ENCODE measurements around the gene HCRT. TPM values are rescaled to one million over a fixed set of nuclear protein-coding genes. Genes with fewer than 3 reads are reported as not detected.

The HCRT gene
- polyA plus RNA-seq, 6 donors from 2014 or later: not detected

DNA sequence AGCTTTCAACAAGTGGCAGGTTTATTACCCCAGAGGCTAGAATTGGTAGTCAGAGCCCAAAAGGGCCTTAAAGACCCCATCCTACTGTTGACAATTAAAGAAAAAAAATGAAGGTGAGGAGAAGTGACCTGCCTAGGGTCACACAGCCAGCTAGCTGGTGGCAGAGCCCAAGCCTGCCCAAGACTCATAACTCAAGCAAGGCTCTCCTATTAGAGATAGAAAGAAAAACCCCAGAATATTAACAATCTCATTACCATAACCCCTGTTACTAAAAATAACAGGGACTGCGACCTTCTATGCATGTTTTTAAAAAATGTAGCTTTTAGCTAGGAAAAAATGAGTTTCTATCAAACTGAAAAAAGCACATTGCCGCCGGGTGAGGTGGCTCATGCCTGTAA lies 48.6 kb downstream of the HCRT start:
- ATAC-seq (ENCODE audit: low read depth in 2 of 2): no peak
- Mint-ChIP-seq H3K27me3 (no peaks in the 10 kb centered on the region), H3K27ac (peak overlapping the region in 4 of 6 donors; percentile 63 to 93 (median 84)), H3K4me1 (peaks cover 55 to 88% (median 76%) of the 10 kb centered on the region in 3 donors), H3K36me3 (peaks cover 0 to 5% of the 10 kb centered on the region in 2 donors), H3K4me3 (peak overlapping the region in 2 of 8 donors; percentile 47 to 58), H3K9me3 (no peaks in the 10 kb centered on the region)
- no peak for DNase-seq

DNA sequence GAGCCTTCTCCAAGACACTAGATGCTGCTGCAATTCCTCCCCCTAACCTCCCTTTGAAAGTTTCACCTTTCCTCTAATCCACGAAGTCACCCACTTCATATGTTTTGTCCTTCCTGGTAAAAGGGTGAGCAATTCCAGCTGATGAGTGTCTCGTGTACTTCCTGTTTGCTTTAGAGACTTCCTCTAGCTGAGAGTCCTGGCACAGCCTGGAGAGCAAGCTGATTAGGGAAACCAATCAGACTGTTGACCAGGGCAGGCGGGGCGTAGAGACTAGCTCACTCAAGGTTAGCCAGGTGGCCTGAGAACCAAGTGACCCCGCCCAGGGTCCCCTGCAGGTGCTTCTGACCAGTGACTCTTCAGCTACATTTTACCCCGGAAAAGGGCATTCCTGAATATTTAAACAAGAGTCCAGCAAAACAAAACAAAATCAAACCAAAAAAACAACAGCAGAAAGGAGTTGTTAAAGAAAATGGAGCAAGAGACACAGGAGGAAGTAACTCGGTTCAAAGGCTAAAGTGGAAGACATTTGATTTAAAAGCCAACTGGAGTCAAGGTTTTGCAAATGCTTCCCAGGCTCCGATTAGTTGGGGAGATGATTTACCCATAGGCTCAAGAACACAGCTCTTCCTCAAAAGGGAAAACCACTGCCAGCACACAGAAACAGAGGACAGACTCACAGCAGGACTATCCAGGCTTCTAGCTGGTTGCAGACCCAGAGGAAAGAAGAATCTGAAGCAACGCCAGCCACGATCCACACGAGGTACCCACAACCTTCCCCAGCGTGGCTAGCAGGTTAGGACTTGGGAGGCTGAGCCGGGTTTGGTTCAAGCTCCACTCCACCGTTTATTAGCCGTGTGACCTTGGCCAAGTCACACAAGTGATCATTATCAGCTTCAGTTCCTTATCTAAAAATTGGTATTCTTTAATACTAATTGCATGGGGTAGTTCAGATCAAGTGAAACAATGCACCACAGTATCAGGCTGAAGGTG lies 49.3 kb downstream of the HCRT start:
- H3K27ac Mint-ChIP-seq: peak overlapping the region; percentile 58 to 97 (median 88)
- DNase-seq (no peak), ATAC-seq (ENCODE audit: low read depth in 2 of 2) (no peak)
- H3K9me3 Mint-ChIP-seq: no peaks in the 10 kb centered on the region
- peak overlapping the region in 6 of 8 donors; percentile 18 to 71 (median 57) for H3K4me3 Mint-ChIP-seq
- H3K4me1 Mint-ChIP-seq: peaks cover 58 to 88% (median 76%) of the 10 kb centered on the region in 3 donors
- peaks cover 0 to 5% of the 10 kb centered on the region in 2 donors for H3K36me3 Mint-ChIP-seq
- H3K27me3 Mint-ChIP-seq: no peaks in the 10 kb centered on the region

DNA sequence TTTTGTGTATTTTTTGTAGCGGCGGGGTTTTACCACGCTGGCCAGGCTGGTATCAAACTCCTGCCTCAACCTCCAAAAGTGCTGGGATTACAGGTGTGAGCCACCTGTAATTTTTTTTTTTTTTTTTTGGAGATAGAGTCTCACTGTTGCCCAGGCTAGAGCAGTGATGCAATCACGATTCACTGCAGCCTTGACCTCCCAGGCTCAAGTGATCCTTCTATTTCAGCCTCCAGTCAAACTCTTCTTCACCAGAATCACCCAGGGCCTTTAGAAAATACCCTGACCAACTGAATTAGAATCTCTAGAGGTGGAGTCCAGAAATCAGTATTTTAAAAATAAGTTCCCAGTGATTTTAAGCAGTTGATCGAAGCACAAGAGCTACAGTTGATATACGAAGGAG lies 50.1 kb downstream of the HCRT start:
- Mint-ChIP-seq H3K36me3 (peaks cover 0 to 5% of the 10 kb centered on the region in 2 donors), H3K4me3 (peak overlapping the region in 2 of 8 donors; percentile 15 to 61), H3K9me3 (no peaks in the 10 kb centered on the region), H3K27ac (peak overlapping the region in 3 of 6 donors; percentile 85 to 93 (median 91)), H3K27me3 (no peaks in the 10 kb centered on the region), H3K4me1 (peaks cover 63 to 93% (median 82%) of the 10 kb centered on the region in 3 donors)
- ATAC-seq (ENCODE audit: low read depth in 2 of 2): no peak
- DNase-seq: no peak

Other genes starting within 250 kb of the HCRT start
- gene CNP, start 218.7 kb downstream of the HCRT start, polyA plus RNA-seq (ENCODE audit: low read depth in 6 of 6): 10 to 100 TPM; 27.5 to 42.4 (median 34.8) TPM
- 10 to 100 TPM; 33.4 to 98.0 (median 77.4) TPM for gene DNAJC7, start 168.0 kb downstream of the HCRT start, polyA plus RNA-seq (ENCODE audit: low read depth in 6 of 6)
- gene NKIRAS2, start 165.4 kb downstream of the HCRT start, polyA plus RNA-seq (ENCODE audit: low read depth in 6 of 6): 10 to 100 TPM; 25.0 to 42.1 (median 36.1) TPM
- gene C17orf113, start 134.9 kb downstream of the HCRT start, polyA plus RNA-seq (ENCODE audit: low read depth in 6 of 6): under 1 TPM; 0.13 to 0.87 (median 0.58) TPM
- under 1 TPM in 1 of 6 donors, not detected in 5; 0.21 TPM for gene ZNF385C, start 87.0 kb downstream of the HCRT start, polyA plus RNA-seq (ENCODE audit: low read depth in 6 of 6)
- 10 to 100 TPM in 5 of 6 donors, 1 to 10 TPM in 1; 9.4 to 22.3 (median 13.4) TPM for gene DHX58, start 72.7 kb downstream of the HCRT start, polyA plus RNA-seq (ENCODE audit: low read depth in 6 of 6)
- 10 to 100 TPM in 4 of 6 donors, 1 to 10 TPM in 2; 5.0 to 13.5 (median 10.1) TPM for gene KAT2A, start 64.1 kb downstream of the HCRT start, polyA plus RNA-seq (ENCODE audit: low read depth in 6 of 6)
- gene HSPB9, start 62.6 kb downstream of the HCRT start, polyA plus RNA-seq (ENCODE audit: low read depth in 6 of 6): under 1 TPM in 4 of 6 donors, not detected in 2; 0.17 to 0.37 (median 0.25) TPM
- gene RAB5C, start 30.5 kb downstream of the HCRT start, polyA plus RNA-seq (ENCODE audit: low read depth in 6 of 6): 100 to 1,000 TPM in 3 of 6 donors, 10 to 100 TPM in 3; 72.4 to 137 (median 94.4) TPM
- under 1 TPM in 4 of 6 donors, not detected in 2; 0.09 to 0.17 (median 0.12) TPM for gene KCNH4, start 4.3 kb downstream of the HCRT start, polyA plus RNA-seq (ENCODE audit: low read depth in 6 of 6)
- gene GHDC, start 9.0 kb upstream of the HCRT start, polyA plus RNA-seq (ENCODE audit: low read depth in 6 of 6): 10 to 100 TPM; 21.9 to 32.7 (median 26.2) TPM
- 10 to 100 TPM; 22.8 to 52.6 (median 42.6) TPM for gene STAT5B, start 90.9 kb upstream of the HCRT start, polyA plus RNA-seq (ENCODE audit: low read depth in 6 of 6)
- 10 to 100 TPM; 24.6 to 53.2 (median 45.2) TPM for gene STAT5A, start 103.0 kb upstream of the HCRT start, polyA plus RNA-seq (ENCODE audit: low read depth in 6 of 6)
- gene STAT3, start 203.0 kb upstream of the HCRT start, polyA plus RNA-seq (ENCODE audit: low read depth in 6 of 6): 100 to 1,000 TPM in 3 of 6 donors, 10 to 100 TPM in 3; 89.8 to 112 (median 101) TPM
- gene CAVIN1, start 237.8 kb upstream of the HCRT start, polyA plus RNA-seq (ENCODE audit: low read depth in 6 of 6): not detected

All from naive B cell (primary cell).